HG03175 (cell line): ENCODE measurements around the gene PLCD1.
"Not testable (repeated sequence)": the region's sequence is repeated elsewhere in the genome, so short reads cannot be mapped to it uniquely, and the experiment has no call there.

Experiments used
- ATAC-seq: cut with Tn5 transposase; IDR thresholded peaks from one replicate; pipeline ENCODE4 v1.9.1; 2021; ENCODE audit warnings: mild to moderate bottlenecking, moderate library complexity; ENCODE audit not compliant: unreplicated experiment

PLCD1 gene

GRCh38 chr3:37988376-37988775 lies 41.1 kb downstream of the PLCD1 start:
- not testable (repeated sequence) for ATAC-seq

GRCh38 chr3:37987751-37988179 lies 41.7 kb downstream of the PLCD1 start:
- ATAC-seq, result no peak

- no peak for ATAC-seq
These were observed 42.1 kb downstream of the PLCD1 start for GRCh38 chr3:37987315-37987697.

- ATAC-seq, result no peak
These were observed 42.7 kb downstream of the PLCD1 start for GRCh38 chr3:37986479-37987314.

- ATAC-seq, result no peak
These were observed 43.7 kb downstream of the PLCD1 start for GRCh38 chr3:37985637-37986320.

- ATAC-seq, result no peak
These were observed 44.8 kb downstream of the PLCD1 start for GRCh38 chr3:37984596-37984995.

- no peak for ATAC-seq
These were observed 45.4 kb downstream of the PLCD1 start for GRCh38 chr3:37984051-37984450.

- no peak for ATAC-seq
These were observed 47.1 kb downstream of the PLCD1 start for GRCh38 chr3:37982331-37982730.

- no peak for ATAC-seq
These were observed 48.1 kb downstream of the PLCD1 start for GRCh38 chr3:37981348-37981664.

GRCh38 chr3:37980462-37981347 lies 48.7 kb downstream of the PLCD1 start:
- ATAC-seq, result no peak

GRCh38 chr3:37979541-37980461 lies 49.6 kb downstream of the PLCD1 start:
- no peak for ATAC-seq

- peak; percentile 92 for ATAC-seq
These were observed 55.0 kb downstream of the PLCD1 start for GRCh38 chr3:37974121-37975083.

GRCh38 chr3:37973246-37974054 lies 56.0 kb downstream of the PLCD1 start:
- no peak for ATAC-seq

GRCh38 chr3:37972056-37972455 lies 57.4 kb downstream of the PLCD1 start:
- not testable (repeated sequence) for ATAC-seq

GRCh38 chr3:37971467-37971866 lies 58.0 kb downstream of the PLCD1 start:
- no peak for ATAC-seq

GRCh38 chr3:37970802-37971201 lies 58.6 kb downstream of the PLCD1 start:
- no peak for ATAC-seq

GRCh38 chr3:37969596-37970100 lies 59.8 kb downstream of the PLCD1 start:
- ATAC-seq, result no peak
